ENCODE measurements around the gene C8B. TPM values are rescaled to one million over a fixed set of nuclear protein-coding genes. Genes with fewer than 3 reads are reported as not detected.

C8B gene
- total RNA-seq, 1 donor from 2014 or later: 1.2 TPM

DNA sequence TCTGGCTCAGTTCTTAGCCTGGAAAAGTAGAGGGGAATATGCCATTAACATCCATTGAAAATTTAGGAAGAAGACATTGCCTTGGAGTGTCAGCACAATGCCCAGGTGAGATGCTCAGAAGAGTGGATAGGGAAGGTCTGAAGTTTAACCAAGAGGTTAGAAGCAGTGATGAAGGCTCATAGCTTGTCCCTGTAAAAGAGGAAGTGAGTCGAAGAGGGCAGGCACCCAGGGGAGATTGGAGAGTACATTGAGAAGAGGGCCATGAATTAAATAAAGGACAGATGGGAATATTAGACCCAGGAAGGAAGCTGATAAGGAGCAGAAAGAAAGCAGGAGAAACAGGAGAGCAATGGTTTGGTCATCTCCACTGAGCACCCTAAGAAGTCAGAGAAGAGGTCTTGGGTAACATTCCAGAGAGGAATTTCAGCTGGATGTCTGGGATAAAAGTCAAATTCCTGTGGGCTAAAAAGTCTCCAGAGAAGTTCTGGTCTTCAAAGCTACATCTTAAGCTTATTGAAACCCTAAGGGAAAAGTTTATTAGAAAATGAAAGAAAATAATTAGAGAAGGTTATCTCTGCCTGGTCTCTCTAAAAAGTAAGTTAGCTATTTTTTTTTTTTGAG, 17.3 kb downstream of the C8B start:
- H3K27ac ChIP-seq: no peak overlapping the region
- intact Hi-C loops (cut with DNase I): no loop called here
- TF ChIP-seq, protein P1, sequence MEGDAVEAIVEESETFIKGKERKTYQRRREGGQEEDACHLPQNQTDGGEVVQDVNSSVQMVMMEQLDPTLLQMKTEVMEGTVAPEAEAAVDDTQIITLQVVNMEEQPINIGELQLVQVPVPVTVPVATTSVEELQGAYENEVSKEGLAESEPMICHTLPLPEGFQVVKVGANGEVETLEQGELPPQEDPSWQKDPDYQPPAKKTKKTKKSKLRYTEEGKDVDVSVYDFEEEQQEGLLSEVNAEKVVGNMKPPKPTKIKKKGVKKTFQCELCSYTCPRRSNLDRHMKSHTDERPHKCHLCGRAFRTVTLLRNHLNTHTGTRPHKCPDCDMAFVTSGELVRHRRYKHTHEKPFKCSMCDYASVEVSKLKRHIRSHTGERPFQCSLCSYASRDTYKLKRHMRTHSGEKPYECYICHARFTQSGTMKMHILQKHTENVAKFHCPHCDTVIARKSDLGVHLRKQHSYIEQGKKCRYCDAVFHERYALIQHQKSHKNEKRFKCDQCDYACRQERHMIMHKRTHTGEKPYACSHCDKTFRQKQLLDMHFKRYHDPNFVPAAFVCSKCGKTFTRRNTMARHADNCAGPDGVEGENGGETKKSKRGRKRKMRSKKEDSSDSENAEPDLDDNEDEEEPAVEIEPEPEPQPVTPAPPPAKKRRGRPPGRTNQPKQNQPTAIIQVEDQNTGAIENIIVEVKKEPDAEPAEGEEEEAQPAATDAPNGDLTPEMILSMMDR (IDR thresholded peaks at IDR 0.05): no peak
- ATAC-seq (no peak), DNase-seq (no peak)
- H3K4me1 ChIP-seq: no peaks in the 10 kb centered on the region
- no peaks in the 10 kb centered on the region for H3K9me3 ChIP-seq
- no peaks in the 10 kb centered on the region for H3K27me3 ChIP-seq (ENCODE audit: low read depth)
- H3K4me3 ChIP-seq: no peak overlapping the region
- no peaks in the 10 kb centered on the region for H3K36me3 ChIP-seq

DNA sequence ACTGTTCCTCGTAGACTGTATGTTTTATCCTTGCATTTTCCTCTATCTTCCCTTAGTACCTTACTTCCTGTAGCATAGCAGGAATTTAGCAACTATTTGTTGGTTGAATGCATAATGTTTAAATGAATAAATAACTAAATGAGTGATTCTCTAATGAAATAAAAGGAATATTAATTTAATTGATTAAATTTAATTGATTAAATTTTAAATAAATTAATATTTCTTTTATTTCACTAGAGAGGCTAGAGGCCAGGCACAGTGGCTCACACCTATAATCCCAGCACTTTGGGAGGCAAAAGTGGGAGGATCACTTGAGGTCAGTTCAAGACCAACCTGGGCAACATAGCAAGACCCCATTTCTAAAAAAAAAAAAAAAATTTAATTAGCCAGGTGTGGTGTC, 25.8 kb downstream of the C8B start:
- Histone ChIP-seq H3K4me1 (no peaks in the 10 kb centered on the region), H3K9me3 (no peaks in the 10 kb centered on the region), H3K27me3 (ENCODE audit: low read depth) (no peaks in the 10 kb centered on the region), H3K4me3 (no peak overlapping the region), H3K27ac (no peak overlapping the region), H3K36me3 (no peaks in the 10 kb centered on the region)
- TF ChIP-seq, protein P1 (IDR thresholded peaks at IDR 0.05): no peak
- intact Hi-C loops (cut with DNase I): no loop called here
- ATAC-seq (no peak), DNase-seq (no peak)

DNA sequence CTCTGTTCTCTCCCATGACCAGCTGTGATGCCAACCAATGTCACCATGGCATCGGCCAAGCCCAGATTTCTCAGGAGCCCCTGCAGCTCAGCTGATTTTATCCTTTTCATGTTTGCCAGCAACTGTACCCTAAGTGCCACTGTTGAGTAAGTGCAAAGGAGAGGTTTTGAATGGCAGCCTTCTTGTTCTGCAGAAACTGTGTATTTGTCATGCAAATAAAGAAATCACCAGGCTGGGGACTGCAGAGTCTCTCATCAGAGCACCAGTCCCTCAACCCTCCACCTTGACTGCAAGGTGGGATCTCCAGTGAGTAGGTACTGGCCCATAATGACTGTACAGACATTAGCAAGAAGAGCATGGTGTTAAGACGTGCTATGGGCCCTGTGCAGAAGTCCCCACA, 26.6 kb downstream of the C8B start:
- ATAC-seq: no peak
- H3K27me3 ChIP-seq (ENCODE audit: low read depth): no peaks in the 10 kb centered on the region
- H3K27ac ChIP-seq: no peak overlapping the region
- TF ChIP-seq, protein P1 (IDR thresholded peaks at IDR 0.05): no peak
- H3K9me3 ChIP-seq: no peaks in the 10 kb centered on the region
- intact Hi-C loops (cut with DNase I): no loop called here
- H3K4me3 ChIP-seq: no peak overlapping the region
- no peaks in the 10 kb centered on the region for H3K36me3 ChIP-seq
- DNase-seq: no peak
- H3K4me1 ChIP-seq: no peaks in the 10 kb centered on the region

- H3K27me3 ChIP-seq (ENCODE audit: low read depth): no peaks in the 10 kb centered on the region
- ATAC-seq (no peak), DNase-seq (no peak)
- TF ChIP-seq, protein P1 (IDR thresholded peaks at IDR 0.05): no peak
- H3K27ac ChIP-seq: no peak overlapping the region
- H3K9me3 ChIP-seq: no peaks in the 10 kb centered on the region
- no peaks in the 10 kb centered on the region for H3K4me1 ChIP-seq
- no peak overlapping the region for H3K4me3 ChIP-seq
- no peaks in the 10 kb centered on the region for H3K36me3 ChIP-seq
- intact Hi-C loops (cut with DNase I): no loop called here
Measured at GRCh38 chr1:56938646-56939045, 27.2 kb downstream of the C8B start.

DNA sequence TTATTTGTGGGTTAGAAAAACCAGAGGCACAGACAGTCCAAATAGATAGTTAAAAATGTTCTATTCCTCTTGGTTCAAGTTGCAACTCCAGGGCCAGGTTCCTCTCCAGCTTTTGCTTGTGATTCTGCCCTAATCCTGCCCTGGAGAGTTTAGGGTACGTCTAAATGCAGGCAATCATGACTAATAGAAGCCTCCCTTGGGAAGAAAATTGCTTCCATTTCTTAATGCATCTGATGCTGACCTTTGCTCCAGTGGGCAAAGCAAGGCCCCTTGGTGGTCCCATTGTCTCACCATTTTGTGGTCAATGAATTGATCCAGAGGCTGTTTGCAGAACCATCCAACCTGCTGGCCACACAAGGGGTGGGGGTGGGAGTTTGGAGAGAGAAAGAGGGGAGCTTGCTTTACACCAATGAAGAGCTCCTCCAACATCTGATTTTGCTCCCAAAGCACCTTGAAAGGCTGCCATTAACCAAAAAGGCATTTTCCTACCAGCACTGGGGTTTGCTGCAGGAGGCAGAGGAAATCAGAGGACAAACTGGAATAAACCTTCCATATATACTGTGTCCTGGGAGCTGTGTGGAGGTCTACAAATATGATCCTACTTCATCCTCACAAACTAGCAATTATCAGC, 31.3 kb downstream of the C8B start:
- Histone ChIP-seq H3K4me1 (no peaks in the 10 kb centered on the region), H3K4me3 (no peak overlapping the region), H3K27ac (no peak overlapping the region), H3K27me3 (ENCODE audit: low read depth) (no peaks in the 10 kb centered on the region), H3K36me3 (no peaks in the 10 kb centered on the region), H3K9me3 (no peaks in the 10 kb centered on the region)
- DNase-seq (no peak), ATAC-seq (no peak)
- intact Hi-C loops (cut with DNase I): no loop called here
- TF ChIP-seq, protein P1 (IDR thresholded peaks at IDR 0.05): no peak
